Lung (tissue), 12 donors: ENCODE measurements around the gene KLHL8. TPM values are rescaled to one million over a fixed set of nuclear protein-coding genes. Genes with fewer than 3 reads are reported as not detected.

Source experiments
- ATAC-seq: fragments of 200-7000 bp; cut with Tn5 transposase; one replicate; pipeline ENCODE4 v1.9.1; 2020; ENCODE audit warnings: moderate number of reproducible peaks; ENCODE audit not compliant: insufficient read depth, low FRiP score
- DNase-seq, 3 donors: peaks; one replicate each; pipeline ENCODE4 v3.0.0-alpha.2; 2013 to 2017
- H3K27ac ChIP-seq, 2 donors: one replicate each; pipeline ENCODE4 v1.5.1; 2013; ENCODE audit warnings: mild to moderate bottlenecking in 2 of 2, moderate library complexity in 2 of 2, control low read depth in 1 of 2, inconsistent platforms in 1 of 2, low read depth in 1 of 2, low read length in 1 of 2
- H3K27me3 ChIP-seq, 3 donors: one replicate each; pipeline ENCODE4 v1.5.1; 2013; ENCODE audit warnings: low read length in 2 of 3; ENCODE audit not compliant: control insufficient read depth in 3 of 3, insufficient read depth in 3 of 3
- H3K36me3 ChIP-seq, 4 donors: one replicate each; pipeline ENCODE4 v1.5.1; 2013; ENCODE audit warnings: low read length in 4 of 4, mild to moderate bottlenecking in 1 of 4, moderate library complexity in 1 of 4; ENCODE audit not compliant: control insufficient read depth in 4 of 4, insufficient read depth in 4 of 4
- H3K4me1 ChIP-seq, 5 donors: one replicate each; pipeline ENCODE4 v1.5.1; 2013; ENCODE audit warnings: low read length in 5 of 5, mild to moderate bottlenecking in 2 of 5, moderate library complexity in 1 of 5; ENCODE audit not compliant: control insufficient read depth in 5 of 5, insufficient read depth in 5 of 5
- H3K4me3 ChIP-seq: one replicate; pipeline ENCODE4 v1.5.1; 2013; ENCODE audit warnings: mild to moderate bottlenecking, control low read depth, moderate library complexity
- H3K9ac ChIP-seq, 2 donors: one replicate each; pipeline ENCODE4 v1.5.1; 2013; ENCODE audit warnings: low read length in 2 of 2, control low read depth in 1 of 2; ENCODE audit not compliant: insufficient read depth in 1 of 2
- H3K9me3 ChIP-seq, 4 donors: one replicate each; pipeline ENCODE4 v1.5.1; 2013; ENCODE audit warnings: low read length in 3 of 4, mild to moderate bottlenecking in 1 of 4, moderate library complexity in 1 of 4; ENCODE audit not compliant: control insufficient read depth in 4 of 4, insufficient read depth in 3 of 4
- CTCF ChIP-seq: IDR thresholded peaks from 2 replicates; pipeline ENCODE4 v1.5.1; 2012; ENCODE audit warnings: mild to moderate bottlenecking; ENCODE audit errors: control extremely low read depth, extremely low read depth
- WGBS, 2 donors: extraction: QIAGEN DNeasy Blood & Tissue Kit; methylation state at CpG; one replicate each; pipeline ENCODE4 v1.1.7; 2013; 5-methylcytosine and 5-hydroxymethylcytosine counted together
- polyA plus RNA-seq, 2 donors: library from polyadenylated mRNA; stranded (reverse); fragments of 200-250 nt; gene quantifications; one replicate each; pipeline ENCODE4 v1.2.1, GENCODE V29; 2013
- total RNA-seq, 2 donors: library from RNA; depleted of rRNA in 1 of 2; stranded (reverse); fragments of >200 nt in 1 of 2; gene quantifications; one replicate each; pipeline ENCODE4 v1.2.1, GENCODE V29; 2014 to 2021
- donor health status: control.
- donor health status: control.
- donor health status: Bipolar disorder and iron deficiency.
- donor health status: healthy.
- donor health status: DM: yes; HTN: yes; CAD: no.

Gene KLHL8
- total and polyA plus RNA-seq, 4 donors: 3.3 to 23.1 (median 9.9) TPM

GRCh38 chr4:87209182-87209581 is 11.2 kb downstream of the KLHL8 start:
- TF ChIP-seq CTCF: no peak
- DNase-seq: no peak
- H3K27ac ChIP-seq: no peak overlapping the region

GRCh38 chr4:87204559-87204958 is 15.9 kb downstream of the KLHL8 start:
- Histone ChIP-seq H3K27ac (no peak overlapping the region), H3K4me1 (peaks cover 0 to 3% (median 0%) of the 10 kb centered on the region in 5 donors), H3K9ac (no peak overlapping the region), H3K27me3 (no peaks in the 10 kb centered on the region), H3K9me3 (peaks cover 0 to 6% (median 0%) of the 10 kb centered on the region in 4 donors), H3K4me3 (no peak overlapping the region), H3K36me3 (peaks cover 0 to 4% (median 2%) of the 10 kb centered on the region in 4 donors)
- DNase-seq (no peak), ATAC-seq (no peak)
- 92 to 95% methylated on average over 1 of the region's 1 CpG for WGBS, 2 donors
- no peak for TF ChIP-seq CTCF

More at GRCh38 chr4:87209182-87209581, 11.2 kb downstream of the KLHL8 start:
- Histone ChIP-seq H3K4me3 (no peak overlapping the region), H3K27me3 (no peaks in the 10 kb centered on the region), H3K9ac (no peak overlapping the region), H3K36me3 (peaks cover 0 to 4% (median 2%) of the 10 kb centered on the region in 4 donors), H3K9me3 (peaks cover 0 to 2% (median 0%) of the 10 kb centered on the region in 4 donors), H3K4me1 (peaks cover 0 to 6% (median 4%) of the 10 kb centered on the region in 5 donors)
- no peak for ATAC-seq
- 31 to 47% methylated on average over 3 of the region's 3 CpGs for WGBS, 2 donors

GRCh38 chr4:87196927-87197326 is 23.5 kb downstream of the KLHL8 start:
- Histone ChIP-seq H3K9me3 (no peaks in the 10 kb centered on the region), H3K36me3 (peaks cover 0 to 4% (median 0%) of the 10 kb centered on the region in 4 donors), H3K4me1 (peaks cover 0 to 4% (median 0%) of the 10 kb centered on the region in 5 donors), H3K27ac (no peak overlapping the region), H3K4me3 (no peak overlapping the region), H3K9ac (no peak overlapping the region), H3K27me3 (no peaks in the 10 kb centered on the region)
- TF ChIP-seq CTCF: no peak
- ATAC-seq: no peak
- no peak for DNase-seq
- 100% methylated on average over 1 of the region's 1 CpG for WGBS, 2 donors

GRCh38 chr4:87196146-87196545 is 24.3 kb downstream of the KLHL8 start:
- DNase-seq: no peak
- Histone ChIP-seq H3K27me3 (no peaks in the 10 kb centered on the region), H3K9ac (no peak overlapping the region), H3K4me1 (peaks cover 0 to 4% (median 0%) of the 10 kb centered on the region in 5 donors), H3K36me3 (peaks cover 0 to 4% (median 0%) of the 10 kb centered on the region in 4 donors), H3K9me3 (no peaks in the 10 kb centered on the region), H3K27ac (no peak overlapping the region), H3K4me3 (no peak overlapping the region)
- no peak for TF ChIP-seq CTCF
- no peak for ATAC-seq
- 90 to 96% methylated on average over 2 of the region's 2 CpGs for WGBS, 2 donors
